CD8-positive, alpha-beta memory T cell (primary cell): Measurements from ENCODE around the gene FGF8. TPM values are rescaled to one million over a fixed set of nuclear protein-coding genes. Genes with fewer than 3 reads are reported as not detected.

Source experiments
- CTCF ChIA-PET: fragments of 350-600 bp; sonication (Branson Sonifier 250); formaldehyde crosslinking; loops from one replicate; lab custom pipeline; 2021; ENCODE audit warnings: antibody characterized with exemption; lab: Charles Lee
- POLR2A ChIA-PET: fragments of 350-600 bp; sonication (Branson Sonifier 250); formaldehyde crosslinking; loops from one replicate; lab custom pipeline; 2021; ENCODE audit warnings: antibody characterized with exemption; lab: Charles Lee
- DNase-seq, 5 donors: peaks; one replicate each; pipeline versions ENCODE4 v3.0.0 to v3.0.0-alpha.2; 2020 to 2022; ENCODE audit warnings: mixed read lengths in 1 of 5
- H3K27ac ChIP-seq: one replicate; pipeline ENCODE4 v1.7.0; 2013; ENCODE audit warnings: low read depth, mild to moderate bottlenecking, low read length, moderate library complexity
- H3K27me3 ChIP-seq: 2 replicates; pipeline ENCODE4 v1.7.0; 2013; ENCODE audit warnings: low read length, mild to moderate bottlenecking; ENCODE audit not compliant: insufficient read depth, poor library complexity, severe bottlenecking
- H3K36me3 ChIP-seq: 2 replicates; pipeline ENCODE4 v1.7.0; 2013; ENCODE audit warnings: mild to moderate bottlenecking, low read length, moderate library complexity; ENCODE audit not compliant: insufficient read depth
- H3K4me1 ChIP-seq: 2 replicates; pipeline ENCODE4 v1.7.0; 2013; ENCODE audit warnings: mild to moderate bottlenecking, low read length, moderate library complexity; ENCODE audit not compliant: insufficient read depth
- H3K4me3 ChIP-seq: 2 replicates; pipeline ENCODE4 v1.7.0; 2013; ENCODE audit warnings: mild to moderate bottlenecking, low read length
- H3K9me3 ChIP-seq: 2 replicates; pipeline ENCODE4 v1.7.0; 2013; ENCODE audit warnings: mild to moderate bottlenecking, low read length
- H3K27ac Mint-ChIP-seq, 8 donors: one replicate each; pipeline ENCODE4 v1.8.0; 2020 to 2021; ENCODE audit warnings: mixed read lengths in 8 of 8, mild to moderate bottlenecking in 6 of 8, inconsistent platforms in 3 of 8, moderate library complexity in 3 of 8
- H3K27me3 Mint-ChIP-seq, 2 donors: one replicate each; pipeline ENCODE4 v1.8.0; 2020 to 2021; ENCODE audit warnings: mixed read lengths in 2 of 2, mild to moderate bottlenecking in 1 of 2, moderate library complexity in 1 of 2
- H3K36me3 Mint-ChIP-seq, 3 donors: one replicate each; pipeline ENCODE4 v1.8.0; 2020 to 2021; ENCODE audit warnings: mixed read lengths in 3 of 3, inconsistent platforms in 1 of 3, mild to moderate bottlenecking in 1 of 3
- H3K4me1 Mint-ChIP-seq, 3 donors: one replicate each; pipeline ENCODE4 v1.8.0; 2020 to 2021; ENCODE audit warnings: mixed read lengths in 3 of 3, inconsistent platforms in 1 of 3, mild to moderate bottlenecking in 1 of 3
- H3K4me3 Mint-ChIP-seq, 7 donors: one replicate each; pipeline ENCODE4 v1.8.0; 2020 to 2021; ENCODE audit warnings: mixed read lengths in 7 of 7, mild to moderate bottlenecking in 6 of 7, moderate library complexity in 4 of 7, inconsistent platforms in 2 of 7
- H3K9me3 Mint-ChIP-seq, 5 donors: one replicate each; pipeline ENCODE4 v1.8.0; 2020 to 2022; ENCODE audit warnings: mixed read lengths in 5 of 5, mild to moderate bottlenecking in 3 of 5, moderate library complexity in 2 of 5, inconsistent platforms in 1 of 5
- polyA plus RNA-seq: library from polyadenylated mRNA; unstranded; fragments of 300-500 nt; fragmentation: Illumina TruSeq; gene quantifications from one replicate; pipeline ENCODE4 v1.2.3, GENCODE V29; 2021
- total RNA-seq, 2 experiments: library from RNA; stranded (reverse); gene quantifications; one replicate each; pipeline ENCODE4 v1.2.3, GENCODE V29; 2021

FGF8 gene, protein sequence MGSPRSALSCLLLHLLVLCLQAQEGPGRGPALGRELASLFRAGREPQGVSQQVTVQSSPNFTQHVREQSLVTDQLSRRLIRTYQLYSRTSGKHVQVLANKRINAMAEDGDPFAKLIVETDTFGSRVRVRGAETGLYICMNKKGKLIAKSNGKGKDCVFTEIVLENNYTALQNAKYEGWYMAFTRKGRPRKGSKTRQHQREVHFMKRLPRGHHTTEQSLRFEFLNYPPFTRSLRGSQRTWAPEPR
- not detected for total RNA-seq
- polyA plus RNA-seq = not detected

- CTCF ChIA-PET = interaction anchor here (1.7 kb wide), 1 partner anchor 61 kb away, joined by 5 read pairs; no protein-coding TSS in a partner anchor
- no peak within 1 kb of the TSS for H3K4me3 ChIP-seq
- H3K4me1 Mint-ChIP-seq = peaks cover 27 to 54% (median 29%) of the 10 kb centered on the region in 3 donors
- H3K36me3 Mint-ChIP-seq = peaks cover 0 to 1% (median 0%) of the 10 kb centered on the region in 3 donors
- peaks cover 48 to 69% of the 10 kb centered on the region in 2 donors for H3K27me3 Mint-ChIP-seq
- H3K27me3 ChIP-seq = peaks cover 52% of the 10 kb centered on the region
- H3K27ac ChIP-seq = no peak within 1 kb of the TSS
- peaks cover 26% of the 10 kb centered on the region for H3K4me1 ChIP-seq
- H3K9me3 ChIP-seq = no peaks in the 10 kb centered on the region
- POLR2A ChIA-PET = interaction anchor here (1.2 kb wide), 1 partner anchor 43 kb away, joined by 3 read pairs; the partner anchor contains the start of gene OGA
- H3K36me3 ChIP-seq = no peaks in the 10 kb centered on the region
- H3K27ac Mint-ChIP-seq = no peak within 1 kb of the TSS
- DNase-seq = no peak
- H3K9me3 Mint-ChIP-seq = no peaks in the 10 kb centered on the region
- H3K4me3 Mint-ChIP-seq = peak within 1 kb of the TSS; percentile 13 to 66 (median 61)
Observed at GRCh38 chr10:101775273-101776160, at the start of gene FGF8. Gene FGF8 (minus strand): TSS chr10:101776114. CDS start chr10:101775900, 214 bp downstream.

GRCh38 chr10:101824736-101825135 is 48.8 kb upstream of the FGF8 start:
- Mint-ChIP-seq H3K4me3 (no peak overlapping the region), H3K36me3 (peaks cover 0 to 2% (median 0%) of the 10 kb centered on the region in 3 donors), H3K27ac (peak overlapping the region in 1 of 8 donors; percentile 31), H3K9me3 (no peaks in the 10 kb centered on the region), H3K27me3 (no peaks in the 10 kb centered on the region), H3K4me1 (peaks cover 10 to 24% (median 15%) of the 10 kb centered on the region in 3 donors)
- DNase-seq = no peak
- Histone ChIP-seq H3K27ac (peak overlapping the region; percentile 8), H3K27me3 (no peaks in the 10 kb centered on the region), H3K4me1 (peaks cover 5% of the 10 kb centered on the region), H3K36me3 (no peaks in the 10 kb centered on the region), H3K9me3 (no peaks in the 10 kb centered on the region), H3K4me3 (no peak overlapping the region)
- POLR2A ChIA-PET = no interaction called here
- CTCF ChIA-PET = interaction anchor here (2.2 to 3.3 kb wide), 2 partner anchors 11 to 16 kb away, joined by 6 to 12 read pairs; no protein-coding TSS in a partner anchor

DNA sequence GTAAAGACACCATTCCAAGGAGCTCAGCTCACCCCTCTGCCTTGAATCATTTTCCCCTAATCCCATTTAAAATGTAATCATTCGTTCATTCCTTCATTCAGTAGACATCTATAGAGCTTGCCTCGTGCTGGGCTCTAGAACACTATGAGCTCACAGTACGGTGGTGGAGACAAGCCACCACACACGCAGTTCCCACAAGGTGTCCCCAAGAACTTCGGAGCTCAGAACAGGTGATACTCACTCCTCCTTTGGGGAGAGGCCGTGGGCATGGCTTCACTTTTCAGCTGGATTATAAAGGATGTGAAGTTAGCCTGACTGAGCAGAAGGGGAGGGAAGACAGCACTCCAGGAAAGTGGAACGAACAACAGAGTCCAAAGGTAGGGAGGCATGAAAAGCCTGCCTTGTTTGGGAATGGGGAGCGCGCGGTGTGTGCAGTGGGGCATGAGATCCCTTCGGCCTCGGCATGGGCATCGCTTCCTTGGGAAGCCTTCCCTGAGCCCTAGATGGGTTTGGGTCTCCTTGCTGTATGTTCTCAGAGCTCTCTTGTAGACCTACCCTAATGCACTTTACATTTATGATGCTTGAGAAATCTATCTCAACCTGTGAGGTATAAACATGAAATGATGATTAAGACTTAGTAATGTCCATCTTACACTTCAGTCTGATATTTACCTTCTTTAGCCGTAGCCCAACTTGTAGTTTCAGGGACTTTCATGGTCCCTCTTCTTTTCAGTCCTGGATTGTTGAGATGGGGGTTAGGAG is 43.1 kb upstream of the FGF8 start:
- H3K27ac ChIP-seq = peak overlapping the region; percentile 62
- no peaks in the 10 kb centered on the region for H3K27me3 ChIP-seq
- ChIA-PET CTCF (interaction anchor here (1.0 to 10.0 kb wide), 12 partner anchors 10 to 254 kb away, joined by 3 to 77 read pairs (median 5); no protein-coding TSS in a partner anchor), POLR2A (interaction anchor here (1.0 to 3.0 kb wide), 7 partner anchors 10 to 333 kb away, joined by 3 to 39 read pairs (median 4); partner anchors contain the start of genes ARMH3, NOLC1, NPM3 and PPRC1)
- H3K4me1 ChIP-seq = peaks cover 22% of the 10 kb centered on the region
- H3K9me3 ChIP-seq = no peaks in the 10 kb centered on the region
- H3K4me3 ChIP-seq = peak overlapping the region; percentile 61
- Mint-ChIP-seq H3K9me3 (no peaks in the 10 kb centered on the region), H3K4me1 (peaks cover 34 to 41% (median 37%) of the 10 kb centered on the region in 3 donors), H3K27ac (peak overlapping the region; percentile 90 to 99 (median 97)), H3K36me3 (peaks cover 0 to 35% (median 8%) of the 10 kb centered on the region in 3 donors), H3K27me3 (peaks cover 0 to 4% of the 10 kb centered on the region in 2 donors), H3K4me3 (peak overlapping the region; percentile 92 to 100 (median 97))
- DNase-seq = peak in 1 of 5 donors; percentile 16
- no peaks in the 10 kb centered on the region for H3K36me3 ChIP-seq

- Histone ChIP-seq H3K27me3 (no peaks in the 10 kb centered on the region), H3K4me1 (peaks cover 30% of the 10 kb centered on the region), H3K4me3 (peak within 1 kb of the TSS; percentile 79), H3K27ac (peak within 1 kb of the TSS; percentile 79), H3K36me3 (peaks cover 2% of the 10 kb centered on the region), H3K9me3 (no peaks in the 10 kb centered on the region)
- no peaks in the 10 kb centered on the region for H3K9me3 Mint-ChIP-seq
- peak within 1 kb of the TSS; percentile 92 to 100 (median 97) for H3K4me3 Mint-ChIP-seq
- peaks cover 42 to 49% (median 45%) of the 10 kb centered on the region in 3 donors for H3K4me1 Mint-ChIP-seq
- peak within 1 kb of the TSS; percentile 90 to 99 (median 97) for H3K27ac Mint-ChIP-seq
- POLR2A ChIA-PET = interaction anchor here (0.9 to 3.0 kb wide), 10 partner anchors 11 to 334 kb away, joined by 3 to 39 read pairs (median 4); partner anchors contain the start of genes ARMH3, NOLC1, NPM3 and PPRC1
- peaks cover 0 to 42% (median 10%) of the 10 kb centered on the region in 3 donors for H3K36me3 Mint-ChIP-seq
- CTCF ChIA-PET = interaction anchor here (0.9 to 10.0 kb wide), 13 partner anchors 10 to 254 kb away, joined by 3 to 77 read pairs (median 4); no protein-coding TSS in a partner anchor
- H3K27me3 Mint-ChIP-seq = peaks cover 0 to 4% of the 10 kb centered on the region in 2 donors
- DNase-seq = peak; percentile 96 to 100 (median 99)
Observed at GRCh38 chr10:101818119-101818871, 42.4 kb upstream of the FGF8 start, which contains the start of gene OGA. Gene OGA (minus strand): TSS chr10:101818444. CDS start chr10:101818022, 422 bp downstream.

DNA sequence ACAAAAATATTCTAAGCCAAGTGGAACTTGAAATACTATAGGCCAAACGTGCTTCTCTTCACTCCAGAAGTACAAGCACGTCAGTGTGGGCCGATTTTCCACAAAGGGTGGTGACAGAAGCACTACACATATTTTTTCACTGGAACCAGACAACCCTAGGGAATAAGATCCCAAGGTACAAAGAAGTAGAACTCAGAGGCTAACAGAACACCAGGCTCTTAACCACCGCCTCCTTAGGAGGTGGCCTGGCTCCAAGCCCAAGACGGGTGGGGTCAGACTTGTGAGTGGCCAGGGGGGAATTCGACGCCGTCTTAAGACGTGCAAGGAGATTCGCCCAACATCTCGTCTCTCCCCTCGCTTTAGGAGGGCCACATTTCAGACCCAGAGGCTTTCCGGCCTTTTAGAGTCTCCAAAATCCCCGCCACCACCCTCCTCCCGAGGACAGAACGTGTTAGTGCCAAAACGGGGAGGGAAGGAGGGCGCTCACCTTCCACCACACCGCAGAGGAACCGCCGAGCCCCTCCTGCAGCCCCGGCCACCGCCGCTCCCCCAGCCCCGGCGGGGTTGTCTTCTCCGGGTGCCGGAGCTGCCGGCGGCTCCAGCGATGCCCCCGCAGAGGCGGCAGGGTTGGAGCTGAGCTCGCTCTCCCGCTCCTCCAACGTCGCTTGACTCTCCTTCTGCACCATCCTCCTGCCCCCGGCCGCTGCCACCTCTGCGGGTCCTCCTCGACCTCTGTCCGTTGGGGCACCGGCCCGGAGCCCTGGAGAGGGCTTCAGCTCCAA is 41.6 kb upstream of the FGF8 start:
- peak overlapping the region; percentile 90 to 99 (median 96) for H3K27ac Mint-ChIP-seq
- peak overlapping the region; percentile 79 for H3K27ac ChIP-seq
- peaks cover 0 to 4% of the 10 kb centered on the region in 2 donors for H3K27me3 Mint-ChIP-seq
- H3K4me1 Mint-ChIP-seq = peaks cover 50 to 57% (median 53%) of the 10 kb centered on the region in 3 donors
- no peaks in the 10 kb centered on the region for H3K27me3 ChIP-seq
- H3K9me3 ChIP-seq = no peaks in the 10 kb centered on the region
- peaks cover 0 to 49% (median 12%) of the 10 kb centered on the region in 3 donors for H3K36me3 Mint-ChIP-seq
- peak in 3 of 5 donors; percentile 23 to 56 (median 25) for DNase-seq
- peak overlapping the region; percentile 92 to 100 (median 97) for H3K4me3 Mint-ChIP-seq
- peaks cover 38% of the 10 kb centered on the region for H3K4me1 ChIP-seq
- ChIA-PET POLR2A (interaction anchor here (0.9 to 3.0 kb wide), 10 partner anchors 11 to 335 kb away, joined by 3 to 39 read pairs (median 4); partner anchors contain the start of genes ARMH3, NOLC1, NPM3 and PPRC1), CTCF (interaction anchor here (0.9 to 10.0 kb wide), 10 partner anchors 11 to 255 kb away, joined by 3 to 77 read pairs (median 4); no protein-coding TSS in a partner anchor)
- H3K9me3 Mint-ChIP-seq = no peaks in the 10 kb centered on the region
- H3K36me3 ChIP-seq = peaks cover 10% of the 10 kb centered on the region
- peak overlapping the region; percentile 79 for H3K4me3 ChIP-seq

- CTCF ChIA-PET = interaction anchor here (1.2 to 10.0 kb wide), 4 partner anchors 10 to 256 kb away, joined by 3 to 77 read pairs (median 13); no protein-coding TSS in a partner anchor
- no peaks in the 10 kb centered on the region for H3K9me3 Mint-ChIP-seq
- H3K27ac ChIP-seq = peak overlapping the region; percentile 79
- H3K27me3 Mint-ChIP-seq = peaks cover 0 to 4% of the 10 kb centered on the region in 2 donors
- H3K27ac Mint-ChIP-seq = peak overlapping the region; percentile 85 to 99 (median 96)
- peaks cover 11% of the 10 kb centered on the region for H3K36me3 ChIP-seq
- H3K4me3 Mint-ChIP-seq = peak overlapping the region; percentile 92 to 100 (median 97)
- H3K27me3 ChIP-seq = no peaks in the 10 kb centered on the region
- DNase-seq = no peak
- no peaks in the 10 kb centered on the region for H3K9me3 ChIP-seq
- POLR2A ChIA-PET = interaction anchor here (1.8 to 3.0 kb wide), 3 partner anchors 12 to 35 kb away, joined by 4 to 39 read pairs (median 24); partner anchors contain the start of gene NPM3
- H3K36me3 Mint-ChIP-seq = peaks cover 0 to 54% (median 12%) of the 10 kb centered on the region in 3 donors
- H3K4me3 ChIP-seq = peak overlapping the region; percentile 79
- peaks cover 52 to 61% (median 59%) of the 10 kb centered on the region in 3 donors for H3K4me1 Mint-ChIP-seq
- H3K4me1 ChIP-seq = peaks cover 44% of the 10 kb centered on the region
Observed at GRCh38 chr10:101816913-101817336, 41.0 kb upstream of the FGF8 start.
